ENCODE results near the gene PLEKHA4. TPM values are rescaled to one million over a fixed set of nuclear protein-coding genes. Genes with fewer than 3 reads are reported as not detected.

Gene PLEKHA4
- polyA plus RNA-seq, 3 donors, result 0.69 to 1.5 (median 1.1) TPM

DNA sequence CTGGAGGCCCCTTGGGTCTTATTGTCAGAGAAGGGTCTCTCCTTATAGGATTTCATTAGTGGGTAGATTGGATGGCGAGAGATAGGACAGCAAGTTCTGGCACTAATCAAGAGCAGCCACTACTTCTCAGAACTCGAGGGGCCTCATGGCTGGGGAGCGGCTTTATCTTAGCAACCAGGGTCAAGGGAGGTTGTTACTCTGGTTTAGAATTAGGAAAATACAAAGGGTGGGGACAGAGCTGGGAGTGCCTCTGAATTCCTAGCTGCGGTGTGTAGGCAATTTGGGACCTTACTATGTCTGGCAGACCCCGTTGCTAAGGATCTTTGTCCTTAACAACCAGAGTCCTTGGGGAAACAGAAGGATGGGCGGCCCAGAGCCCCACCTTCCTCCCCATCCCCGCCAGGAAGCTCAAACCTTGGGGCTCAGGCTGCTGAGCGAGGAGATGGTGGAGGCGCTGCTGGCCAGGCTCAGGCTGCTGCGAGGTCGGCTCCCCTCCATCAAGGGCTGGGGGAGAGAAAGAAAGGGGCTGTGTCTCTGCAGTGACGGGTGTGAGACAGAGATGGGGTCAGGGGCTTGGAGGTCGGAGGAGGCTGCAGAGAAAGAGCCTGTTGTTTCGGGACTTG, 1.2 kb downstream of the PLEKHA4 start:
- no peak overlapping the region for H3K4me2 ChIP-seq (replicated peaks; ENCODE audit: extremely low read depth, low read length, poor library complexity, severe bottlenecking)

DNA sequence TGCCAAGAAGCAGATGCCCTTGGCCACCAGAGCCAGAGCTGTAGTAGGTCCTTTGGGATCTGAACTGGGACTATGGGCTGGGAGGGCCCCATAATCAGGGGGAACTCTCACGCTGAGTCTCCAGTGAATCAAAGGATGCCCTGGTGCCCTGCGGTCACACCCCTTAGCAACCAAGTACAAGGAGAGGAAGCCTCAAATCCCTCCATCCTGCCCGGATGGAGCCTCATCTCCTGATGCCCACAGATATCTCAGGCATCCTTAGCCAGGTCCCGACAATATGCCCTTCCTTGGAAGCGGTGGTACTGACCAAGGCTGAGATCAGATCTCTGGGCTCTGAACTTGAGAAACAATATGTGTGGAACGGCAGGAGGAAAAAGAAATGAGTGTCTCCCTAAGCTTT, 1.7 kb downstream of the PLEKHA4 start:
- Histone ChIP-seq H3K27ac (ENCODE audit: low read depth in 1 of 2, low read length in 2 of 2) (no peak overlapping the region), H3K79me2 (ENCODE audit: insufficient read depth, low read length) (no peaks in the 10 kb centered on the region), H3K27me3 (ENCODE audit: control insufficient read depth in 2 of 2, insufficient read depth in 2 of 2, low read length in 2 of 2) (peaks cover 0 to 9% of the 10 kb centered on the region in 2 donors), H3K36me3 (replicated peaks in 1 of 2; ENCODE audit: control insufficient read depth in 1 of 2, insufficient read depth in 2 of 2, low read length in 2 of 2) (no peaks in the 10 kb centered on the region), H4K20me1 (ENCODE audit: insufficient read depth, low read length) (no peaks in the 10 kb centered on the region), H2AFZ (ENCODE audit: insufficient read depth, low read depth, low read length, poor library complexity, severe bottlenecking) (no peak overlapping the region), H3K9me3 (replicated peaks in 1 of 2; ENCODE audit: control insufficient read depth in 1 of 2, insufficient read depth in 1 of 2, low read length in 2 of 2) (no peaks in the 10 kb centered on the region), H3K4me3 (replicated peaks in 1 of 3; ENCODE audit: low read depth in 2 of 3, low read length in 3 of 3) (no peak overlapping the region), H3K4me1 (ENCODE audit: control insufficient read depth in 1 of 2, insufficient read depth in 2 of 2, low read length in 2 of 2) (peaks cover 10% of the 10 kb centered on the region in 2 donors), H3K4me2 (replicated peaks; ENCODE audit: extremely low read depth, low read length, poor library complexity, severe bottlenecking) (no peak overlapping the region), H3K9ac (ENCODE audit: insufficient read depth, low read length, poor library complexity, severe bottlenecking) (no peak overlapping the region)
- peak overlapping the region in 1 of 2 donors; percentile 52 for H3K4me3 Mint-ChIP-seq
- DNase-seq, result no peak
- TF ChIP-seq, protein P1, sequence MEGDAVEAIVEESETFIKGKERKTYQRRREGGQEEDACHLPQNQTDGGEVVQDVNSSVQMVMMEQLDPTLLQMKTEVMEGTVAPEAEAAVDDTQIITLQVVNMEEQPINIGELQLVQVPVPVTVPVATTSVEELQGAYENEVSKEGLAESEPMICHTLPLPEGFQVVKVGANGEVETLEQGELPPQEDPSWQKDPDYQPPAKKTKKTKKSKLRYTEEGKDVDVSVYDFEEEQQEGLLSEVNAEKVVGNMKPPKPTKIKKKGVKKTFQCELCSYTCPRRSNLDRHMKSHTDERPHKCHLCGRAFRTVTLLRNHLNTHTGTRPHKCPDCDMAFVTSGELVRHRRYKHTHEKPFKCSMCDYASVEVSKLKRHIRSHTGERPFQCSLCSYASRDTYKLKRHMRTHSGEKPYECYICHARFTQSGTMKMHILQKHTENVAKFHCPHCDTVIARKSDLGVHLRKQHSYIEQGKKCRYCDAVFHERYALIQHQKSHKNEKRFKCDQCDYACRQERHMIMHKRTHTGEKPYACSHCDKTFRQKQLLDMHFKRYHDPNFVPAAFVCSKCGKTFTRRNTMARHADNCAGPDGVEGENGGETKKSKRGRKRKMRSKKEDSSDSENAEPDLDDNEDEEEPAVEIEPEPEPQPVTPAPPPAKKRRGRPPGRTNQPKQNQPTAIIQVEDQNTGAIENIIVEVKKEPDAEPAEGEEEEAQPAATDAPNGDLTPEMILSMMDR (IDR thresholded peaks at IDR 0.05), result no peak
- 56% methylated on average over 2 of the region's 6 CpGs for WGBS (ENCODE audit: insufficient coverage)
- H3K9me3 Mint-ChIP-seq, result no peaks in the 10 kb centered on the region
- H3K36me3 Mint-ChIP-seq, result no peaks in the 10 kb centered on the region
- peaks cover 7 to 20% (median 9%) of the 10 kb centered on the region in 3 donors for H3K27me3 Mint-ChIP-seq (ENCODE audit: low read depth in 3 of 3)
- intact Hi-C loops (cut with micrococcal nuclease), result no loop called here
- H3K27ac Mint-ChIP-seq, result no peak overlapping the region
- peaks cover 8% of the 10 kb centered on the region for H3K4me1 Mint-ChIP-seq

More for the DNA sequence above, 1.2 kb downstream of the PLEKHA4 start:
- H3K4me3 ChIP-seq (replicated peaks in 1 of 3; ENCODE audit: low read depth in 2 of 3, low read length in 3 of 3), result no peak overlapping the region
- peaks cover under 1% of the 10 kb centered on the region for H3K79me2 ChIP-seq (ENCODE audit: insufficient read depth, low read length)
- Mint-ChIP-seq H3K9me3 (peaks cover 0 to under 1% (median 0%) of the 10 kb centered on the region in 7 donors), H3K27ac (no peak overlapping the region), H3K4me1 (peaks cover 10% of the 10 kb centered on the region), H3K36me3 (no peaks in the 10 kb centered on the region), H3K27me3 (ENCODE audit: low read depth in 3 of 3) (peaks cover 9 to 19% (median 10%) of the 10 kb centered on the region in 3 donors), H3K4me3 (peak overlapping the region in 1 of 2 donors; percentile 52)
- no peak overlapping the region for H3K27ac ChIP-seq (ENCODE audit: low read depth in 1 of 2, low read length in 2 of 2)
- no peak for DNase-seq
- no peak overlapping the region for H3K9ac ChIP-seq (ENCODE audit: insufficient read depth, low read length, poor library complexity, severe bottlenecking)
- H3K36me3 ChIP-seq (replicated peaks in 1 of 2; ENCODE audit: control insufficient read depth in 1 of 2, insufficient read depth in 2 of 2, low read length in 2 of 2), result no peaks in the 10 kb centered on the region
- H3K4me1 ChIP-seq (ENCODE audit: control insufficient read depth in 1 of 2, insufficient read depth in 2 of 2, low read length in 2 of 2), result peaks cover 10% of the 10 kb centered on the region in 2 donors
- H2AFZ ChIP-seq (ENCODE audit: insufficient read depth, low read depth, low read length, poor library complexity, severe bottlenecking), result no peak overlapping the region
- TF ChIP-seq, protein P1 (IDR thresholded peaks at IDR 0.05), result no peak
- WGBS (ENCODE audit: insufficient coverage), result 100% methylated on average over 7 of the region's 14 CpGs
- H4K20me1 ChIP-seq (ENCODE audit: insufficient read depth, low read length), result no peaks in the 10 kb centered on the region
- peaks cover 0 to 9% of the 10 kb centered on the region in 2 donors for H3K27me3 ChIP-seq (ENCODE audit: control insufficient read depth in 2 of 2, insufficient read depth in 2 of 2, low read length in 2 of 2)
- H3K9me3 ChIP-seq (replicated peaks in 1 of 2; ENCODE audit: control insufficient read depth in 1 of 2, insufficient read depth in 1 of 2, low read length in 2 of 2), result no peaks in the 10 kb centered on the region
- intact Hi-C loops (cut with micrococcal nuclease), result no loop called here
